Prostate gland (tissue), 2 donors: ENCODE results near the gene OR10T2. TPM values are rescaled to one million over a fixed set of nuclear protein-coding genes. Genes with fewer than 3 reads are reported as not detected.
"Not testable (repeated sequence)": the region's sequence is repeated elsewhere in the genome, so short reads cannot be mapped to it uniquely, and the experiment has no call there.

Experiments used
- DNase-seq: peaks from one replicate; pipeline ENCODE4 v3.0.0-alpha.2; 2019; ENCODE audit warnings: low spot score
- H3K27ac ChIP-seq, 2 donors: fragments of 200-600 bp; sonication (generic); 2 replicates each; pipeline ENCODE4 v1.5.1; 2017 to 2019
- H3K27me3 ChIP-seq: fragments of 200-600 bp; sonication (generic); replicated peaks from 2 replicates; pipeline ENCODE4 v1.5.1; 2019; ENCODE audit not compliant: insufficient read depth
- H3K36me3 ChIP-seq, 2 donors: fragments of 200-600 bp; sonication (generic); 1 replicate in 1 of 2; 2 replicates in 1 of 2; pipeline versions ENCODE4 v1.5.1 to v1.8.1; 2017 to 2019
- H3K4me1 ChIP-seq: fragments of 200-600 bp; sonication (generic); replicated peaks from 2 replicates; pipeline ENCODE4 v1.5.1; 2019
- H3K4me3 ChIP-seq, 2 donors: fragments of 200-600 bp; sonication (generic); 2 replicates each; pipeline ENCODE4 v1.5.1; 2017 to 2019
- H3K9me3 ChIP-seq: fragments of 200-600 bp; sonication (generic); 2 replicates; pipeline ENCODE4 v1.5.1; 2017
- POLR2A ChIP-seq: fragments of 450-650 bp; IDR thresholded peaks from one replicate; pipeline ENCODE4 v1.6.1; 2016; ENCODE audit warnings: antibody characterized with exemption, mild to moderate bottlenecking
- POLR2AphosphoS5 ChIP-seq: sonication (generic); formaldehyde crosslinking; IDR thresholded peaks from one replicate; pipeline ENCODE4 v1.6.1; 2017; ENCODE audit warnings: antibody characterized with exemption
- WGBS: methylation state at CpG from one replicate; pipeline ENCODE4 v1.1.5; 2018; 5-methylcytosine and 5-hydroxymethylcytosine counted together
- intact Hi-C: fragments of 100-400 bp; cut with DNase I; formaldehyde crosslinking; loops from one replicate; pipeline ENCODE4 v1.14.2; 2022
- total RNA-seq, 2 donors: library from RNA; depleted of rRNA; stranded (reverse); fragments of >200 nt; gene quantifications; one replicate each; pipeline ENCODE4 v1.1.0, GENCODE V29; 2016
- TF ChIP-seq, protein P1 (sequence below), 4 experiments: fragments of 200-600 bp in 2 of 4; fragments of 450-650 bp in 2 of 4; sonication (generic) in 2 of 4; IDR thresholded peaks; 1 replicate in 3 of 4; 2 replicates in 1 of 4; pipeline ENCODE4 v1.5.1; 2016 to 2019; ENCODE audit warnings: antibody characterized with exemption in 4 of 4, mild to moderate bottlenecking in 2 of 4, moderate library complexity in 2 of 4

The OR10T2 gene, protein sequence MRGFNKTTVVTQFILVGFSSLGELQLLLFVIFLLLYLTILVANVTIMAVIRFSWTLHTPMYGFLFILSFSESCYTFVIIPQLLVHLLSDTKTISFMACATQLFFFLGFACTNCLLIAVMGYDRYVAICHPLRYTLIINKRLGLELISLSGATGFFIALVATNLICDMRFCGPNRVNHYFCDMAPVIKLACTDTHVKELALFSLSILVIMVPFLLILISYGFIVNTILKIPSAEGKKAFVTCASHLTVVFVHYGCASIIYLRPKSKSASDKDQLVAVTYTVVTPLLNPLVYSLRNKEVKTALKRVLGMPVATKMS
- total RNA-seq: not detected

DNA sequence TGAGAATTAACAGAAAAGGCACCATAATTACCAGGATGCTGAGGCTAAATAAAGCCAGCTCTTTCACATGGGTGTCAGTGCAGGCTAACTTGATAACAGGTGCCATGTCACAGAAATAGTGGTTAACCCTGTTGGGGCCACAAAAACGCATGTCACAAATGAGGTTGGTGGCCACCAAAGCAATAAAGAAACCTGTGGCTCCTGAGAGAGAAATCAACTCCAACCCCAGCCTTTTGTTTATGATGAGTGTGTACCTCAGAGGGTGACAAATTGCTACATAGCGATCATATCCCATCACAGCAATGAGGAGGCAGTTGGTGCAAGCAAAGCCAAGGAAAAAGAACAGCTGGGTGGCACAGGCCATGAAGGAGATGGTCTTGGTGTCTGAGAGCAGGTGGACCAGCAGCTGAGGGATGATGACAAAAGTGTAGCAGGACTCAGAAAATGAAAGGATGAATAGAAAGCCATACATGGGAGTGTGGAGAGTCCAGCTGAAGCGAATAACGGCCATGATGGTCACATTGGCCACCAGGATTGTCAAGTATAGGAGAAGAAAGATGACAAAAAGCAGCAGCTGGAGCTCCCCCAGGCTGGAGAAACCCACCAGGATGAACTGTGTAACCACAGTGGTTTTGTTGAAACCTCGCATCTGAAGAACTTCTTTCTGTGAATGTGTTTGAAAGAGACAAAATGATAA is at the start of gene OR10T2:
TSS of gene OR10T2 (minus strand) at position 649 of the 697 bp plus-strand sequence. CDS start at position 649, 0 bp downstream.
- Histone ChIP-seq H3K4me3 (no peak within 1 kb of the TSS), H3K27me3 (no peaks in the 10 kb centered on the region), H3K4me1 (no peaks in the 10 kb centered on the region), H3K9me3 (no peaks in the 10 kb centered on the region), H3K36me3 (no peaks in the 10 kb centered on the region), H3K27ac (no peak within 1 kb of the TSS)
- WGBS: 86% methylated on average over 5 of the region's 5 CpGs
- no peak for TF ChIP-seq POLR2A
- TF ChIP-seq, protein P1, sequence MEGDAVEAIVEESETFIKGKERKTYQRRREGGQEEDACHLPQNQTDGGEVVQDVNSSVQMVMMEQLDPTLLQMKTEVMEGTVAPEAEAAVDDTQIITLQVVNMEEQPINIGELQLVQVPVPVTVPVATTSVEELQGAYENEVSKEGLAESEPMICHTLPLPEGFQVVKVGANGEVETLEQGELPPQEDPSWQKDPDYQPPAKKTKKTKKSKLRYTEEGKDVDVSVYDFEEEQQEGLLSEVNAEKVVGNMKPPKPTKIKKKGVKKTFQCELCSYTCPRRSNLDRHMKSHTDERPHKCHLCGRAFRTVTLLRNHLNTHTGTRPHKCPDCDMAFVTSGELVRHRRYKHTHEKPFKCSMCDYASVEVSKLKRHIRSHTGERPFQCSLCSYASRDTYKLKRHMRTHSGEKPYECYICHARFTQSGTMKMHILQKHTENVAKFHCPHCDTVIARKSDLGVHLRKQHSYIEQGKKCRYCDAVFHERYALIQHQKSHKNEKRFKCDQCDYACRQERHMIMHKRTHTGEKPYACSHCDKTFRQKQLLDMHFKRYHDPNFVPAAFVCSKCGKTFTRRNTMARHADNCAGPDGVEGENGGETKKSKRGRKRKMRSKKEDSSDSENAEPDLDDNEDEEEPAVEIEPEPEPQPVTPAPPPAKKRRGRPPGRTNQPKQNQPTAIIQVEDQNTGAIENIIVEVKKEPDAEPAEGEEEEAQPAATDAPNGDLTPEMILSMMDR (IDR thresholded peaks at IDR 0.05): no peak
- no peak for TF ChIP-seq POLR2AphosphoS5
- intact Hi-C loops: no loop called here
- no peak for DNase-seq

DNA sequence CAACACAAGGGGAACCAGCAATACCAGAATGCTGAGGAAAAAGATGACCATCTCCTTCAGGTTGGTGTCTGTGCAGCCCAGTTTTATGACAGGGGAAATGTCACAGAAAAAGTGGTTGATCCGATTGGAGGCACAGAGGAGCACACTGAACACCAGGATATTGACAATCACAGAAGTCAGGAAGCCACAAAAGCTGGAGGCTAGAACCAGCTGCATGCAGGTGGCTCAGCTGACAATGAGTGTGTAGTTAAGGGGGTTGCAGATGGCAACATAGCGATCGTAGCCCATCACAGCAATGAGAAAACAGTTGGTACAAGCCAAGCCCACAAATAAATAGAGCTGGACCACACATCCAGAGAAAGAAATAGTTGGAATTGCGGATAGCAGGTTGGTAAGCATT is 46.1 kb upstream of the OR10T2 start:
- WGBS: 85% methylated on average over 4 of the region's 4 CpGs
- TF ChIP-seq POLR2AphosphoS5 (no peak), POLR2A (no peak)
- TF ChIP-seq, protein P1 (IDR thresholded peaks at IDR 0.05): no peak
- intact Hi-C loops: no loop called here
- H3K9me3 ChIP-seq: no peaks in the 10 kb centered on the region
- no peak overlapping the region for H3K4me3 ChIP-seq
- H3K36me3 ChIP-seq: no peaks in the 10 kb centered on the region
- DNase-seq: no peak
- no peaks in the 10 kb centered on the region for H3K4me1 ChIP-seq
- no peaks in the 10 kb centered on the region for H3K27me3 ChIP-seq
- H3K27ac ChIP-seq: no peak overlapping the region

DNA sequence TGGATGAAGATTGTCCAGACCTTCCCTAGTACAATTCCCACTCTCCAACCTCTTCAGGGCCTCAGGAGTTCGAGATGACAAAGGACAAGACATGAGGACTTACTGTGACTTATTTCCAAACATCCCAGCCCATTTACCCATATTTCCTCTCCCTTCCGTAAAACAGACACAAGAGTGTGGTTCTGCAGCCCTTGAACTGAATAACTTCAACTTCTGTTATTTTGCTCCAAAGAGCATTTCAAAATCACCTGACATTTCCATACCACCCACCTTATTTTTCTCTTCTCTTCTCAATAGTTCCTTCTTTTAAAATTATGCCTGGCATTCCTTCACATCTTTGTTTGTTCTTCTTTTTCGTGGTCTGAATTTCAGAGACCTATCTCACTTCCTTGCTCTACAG is 35.5 kb upstream of the OR10T2 start:
- Histone ChIP-seq H3K36me3 (no peaks in the 10 kb centered on the region), H3K9me3 (no peaks in the 10 kb centered on the region), H3K4me1 (no peaks in the 10 kb centered on the region), H3K27ac (no peak overlapping the region), H3K27me3 (no peaks in the 10 kb centered on the region), H3K4me3 (no peak overlapping the region)
- no peak for DNase-seq
- WGBS: 39% methylated on average over 3 of the region's 3 CpGs
- intact Hi-C loops: no loop called here
- TF ChIP-seq POLR2AphosphoS5 (no peak), POLR2A (no peak)
- TF ChIP-seq, protein P1 (IDR thresholded peaks at IDR 0.05): no peak

DNA sequence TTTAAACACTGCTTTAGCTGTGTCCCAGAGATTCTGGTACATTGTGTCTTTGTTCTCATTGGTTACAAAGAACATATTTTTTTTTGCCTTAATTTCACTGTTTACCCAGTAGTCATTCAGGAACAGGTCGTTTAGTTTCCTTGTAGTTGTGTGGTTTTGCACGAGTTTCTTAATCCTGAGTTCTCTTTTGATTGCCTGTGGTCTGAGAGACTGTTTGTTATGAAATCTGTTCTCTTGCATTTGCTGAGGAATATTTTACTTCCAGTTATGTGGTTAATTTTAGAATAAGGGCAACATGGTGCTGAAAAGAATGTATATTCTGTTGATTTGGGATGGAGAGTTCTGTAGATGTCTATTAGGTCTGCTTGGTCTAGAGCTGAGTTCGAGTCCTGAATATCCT is 30.9 kb upstream of the OR10T2 start:
- H3K4me1 ChIP-seq, DNase-seq, intact Hi-C loops, H3K4me3 ChIP-seq, H3K27me3 ChIP-seq, H3K9me3 ChIP-seq, H3K27ac ChIP-seq, H3K36me3 ChIP-seq: not testable (repeated sequence)
- 40% methylated on average over 3 of the region's 3 CpGs for WGBS

DNA sequence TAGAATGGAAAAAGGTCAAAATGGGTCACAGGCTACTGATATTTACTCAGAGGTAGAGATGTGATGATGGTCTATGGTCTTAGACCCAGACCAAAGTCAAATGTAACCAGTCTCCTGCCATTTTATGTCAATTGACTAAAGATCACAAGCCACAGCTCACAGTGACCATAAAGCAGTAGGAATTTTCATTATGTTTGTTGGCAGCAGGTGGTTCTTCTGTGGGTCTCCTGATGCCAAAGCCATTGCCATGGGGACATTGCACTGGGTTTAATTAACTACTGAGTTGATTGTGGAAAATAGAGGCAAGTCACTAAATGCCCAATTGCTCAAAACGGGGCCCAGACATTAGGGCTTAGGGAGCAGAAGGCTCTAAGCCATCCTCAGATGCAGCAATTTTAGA is 26.9 kb upstream of the OR10T2 start, which contains the start of gene OR10K2:
TSS of gene OR10K2 (minus strand) at position 101 of the 400 bp plus-strand sequence. CDS start 5,371 bp downstream, outside the sequence.
- H3K27ac ChIP-seq: no peak within 1 kb of the TSS
- H3K9me3 ChIP-seq: no peaks in the 10 kb centered on the region
- H3K27me3 ChIP-seq: no peaks in the 10 kb centered on the region
- H3K4me1 ChIP-seq: no peaks in the 10 kb centered on the region
- no peaks in the 10 kb centered on the region for H3K36me3 ChIP-seq
- TF ChIP-seq, protein P1 (IDR thresholded peaks at IDR 0.05): no peak
- TF ChIP-seq POLR2A (no peak), POLR2AphosphoS5 (no peak)
- intact Hi-C loops: no loop called here
- no peak for DNase-seq
- H3K4me3 ChIP-seq: no peak within 1 kb of the TSS
- 73% methylated on average over 1 of the region's 1 CpG for WGBS
